Natural killer cell (primary cell): ENCODE measurements around the gene LIPH. TPM values are rescaled to one million over a fixed set of nuclear protein-coding genes. Genes with fewer than 3 reads are reported as not detected.
A peak's percentile ranks its signal among the peaks of the same experiment; 100 is the strongest.

Source experiments
- ATAC-seq, 3 donors: fragments of 150-1000 bp in 2 of 3; fragments of 200-7000 bp in 1 of 3; cut with Tn5 transposase; 1 replicate in 1 of 3; 2 replicates in 2 of 3; pipeline ENCODE4 v1.10.0; 2021; ENCODE audit warnings: mild to moderate bottlenecking in 2 of 3, moderate library complexity in 2 of 3
- DNase-seq, 2 donors: peaks; one replicate each; pipeline versions ENCODE4 v3.0.0 to v3.0.0-alpha.2; 2013 to 2021; ENCODE audit warnings: mixed read lengths in 1 of 2
- H3K27ac ChIP-seq: one replicate; pipeline ENCODE4 v1.5.1; 2013; ENCODE audit warnings: mild to moderate bottlenecking, low read length
- H3K27me3 ChIP-seq: one replicate; pipeline ENCODE4 v1.6.1; 2013; ENCODE audit warnings: low read length; ENCODE audit not compliant: control insufficient read depth, insufficient read depth
- H3K36me3 ChIP-seq: one replicate; pipeline ENCODE4 v1.6.1; 2013; ENCODE audit warnings: low read length; ENCODE audit not compliant: control insufficient read depth, insufficient read depth
- H3K4me1 ChIP-seq: one replicate; pipeline ENCODE4 v1.6.1; 2013; ENCODE audit warnings: low read length; ENCODE audit not compliant: control insufficient read depth, insufficient read depth
- H3K4me3 ChIP-seq: one replicate; pipeline ENCODE4 v1.5.1; 2013; ENCODE audit warnings: low read length
- H3K9me3 ChIP-seq: one replicate; pipeline ENCODE4 v1.6.1; 2013; ENCODE audit warnings: low read length; ENCODE audit not compliant: control insufficient read depth, insufficient read depth
- H3K27ac Mint-ChIP-seq, 2 donors: one replicate each; pipeline ENCODE4 v1.8.0; 2022; ENCODE audit warnings: mild to moderate bottlenecking in 2 of 2, mixed read lengths in 2 of 2, moderate library complexity in 1 of 2
- H3K27me3 Mint-ChIP-seq, 2 donors: one replicate each; pipeline ENCODE4 v1.8.0; 2022; ENCODE audit warnings: low read depth in 2 of 2, mixed read lengths in 2 of 2
- H3K36me3 Mint-ChIP-seq: one replicate; pipeline ENCODE4 v1.8.0; 2022; ENCODE audit warnings: mixed read lengths
- H3K4me1 Mint-ChIP-seq, 2 donors: one replicate each; pipeline ENCODE4 v1.8.0; 2022; ENCODE audit warnings: mixed read lengths in 2 of 2
- H3K4me3 Mint-ChIP-seq: one replicate; pipeline ENCODE4 v1.8.0; 2022; ENCODE audit warnings: mild to moderate bottlenecking, moderate library complexity, mixed read lengths
- H3K9me3 Mint-ChIP-seq, 2 donors: one replicate each; pipeline ENCODE4 v1.8.0; 2022; ENCODE audit warnings: mixed read lengths in 2 of 2
- WGBS: methylation state at CpG from one replicate; pipeline ENCODE4 v1.1.7; 2013; ENCODE audit warnings: missing lambda C conversion rate; ENCODE audit not compliant: insufficient coverage; 5-methylcytosine and 5-hydroxymethylcytosine counted together
- intact Hi-C: fragments of 100-400 bp; cut with micrococcal nuclease; formaldehyde crosslinking; loops from one replicate; pipeline ENCODE4 v1.14.2; 2022
- total RNA-seq, 4 donors: library from RNA; stranded (reverse); fragments of 120-200 nt in 1 of 4; gene quantifications; one replicate each; pipeline versions ENCODE4 v1.2.3 to v1.2.4, GENCODE V29; 2013 to 2022
- TF ChIP-seq, protein P1 (sequence below): fragments of 200-600 bp; IDR thresholded peaks from one replicate; pipeline ENCODE4 v1.8.0; 2022; ENCODE audit warnings: antibody characterized with exemption

The LIPH gene
- under 1 TPM in 2 of 3 donors, not detected in 1; 0.09 to 0.16 TPM for total RNA-seq
- 1.3 TPM for total RNA-seq (2013)

DNA sequence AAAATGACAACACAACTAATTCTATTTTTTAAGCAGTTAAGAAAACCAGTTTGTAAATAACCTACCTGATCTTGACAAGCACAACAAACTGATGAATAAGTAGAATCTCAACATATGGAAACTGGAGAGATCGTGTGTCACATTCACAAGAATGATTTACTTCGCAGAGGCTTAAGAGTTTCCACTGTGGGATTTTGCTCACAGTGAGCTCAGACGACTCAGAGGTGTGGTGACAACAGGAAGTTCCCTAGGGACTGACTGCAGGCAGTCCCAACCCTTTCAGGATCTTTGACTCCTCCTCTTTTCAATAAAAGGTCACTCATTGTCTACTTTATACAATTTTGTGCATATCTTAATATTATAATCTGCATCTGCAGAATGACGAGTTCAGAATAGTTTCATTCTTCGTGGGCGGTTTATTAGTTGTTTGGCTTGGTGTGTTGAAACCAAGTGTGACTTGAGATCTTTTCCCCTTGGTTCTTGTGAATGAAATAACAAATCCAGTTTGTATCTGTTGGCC, at the start of gene LIPH:
TSS of gene LIPH (minus strand) at position 231 of the 520 bp plus-strand sequence. CDS start at position 114, 117 bp downstream.
- Mint-ChIP-seq H3K4me3 (no peak within 1 kb of the TSS), H3K9me3 (no peaks in the 10 kb centered on the region)
- WGBS: 35% methylated on average over 6 of the region's 6 CpGs

DNA sequence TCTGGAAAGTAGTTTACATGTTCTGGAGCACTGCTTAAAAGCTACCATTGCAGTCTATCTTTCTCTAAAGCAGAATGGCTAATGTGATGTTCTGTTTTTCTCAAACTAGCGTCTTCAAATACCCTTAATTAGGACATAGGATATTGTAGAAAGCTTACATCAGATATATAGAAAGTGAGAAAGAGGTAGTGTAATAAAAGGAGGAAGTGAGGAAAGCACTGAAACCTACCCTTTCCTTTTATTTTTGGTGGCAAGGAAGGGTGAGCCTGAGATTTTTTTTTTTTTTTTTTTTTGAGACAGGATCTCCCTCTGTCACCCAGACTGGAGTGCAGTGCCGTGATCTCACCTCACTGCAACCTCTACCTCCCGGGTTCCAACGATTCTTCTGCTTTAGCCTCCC, 43.1 kb upstream of the LIPH start:
- 83% methylated on average over 1 of the region's 4 CpGs for WGBS
- no peaks in the 10 kb centered on the region for H3K9me3 Mint-ChIP-seq
- Histone ChIP-seq H3K27ac (peak overlapping the region; percentile 68), H3K4me1 (no peaks in the 10 kb centered on the region), H3K27me3 (no peaks in the 10 kb centered on the region), H3K4me3 (no peak overlapping the region), H3K36me3 (peaks cover 28% of the 10 kb centered on the region), H3K9me3 (no peaks in the 10 kb centered on the region)
- TF ChIP-seq, protein P1, sequence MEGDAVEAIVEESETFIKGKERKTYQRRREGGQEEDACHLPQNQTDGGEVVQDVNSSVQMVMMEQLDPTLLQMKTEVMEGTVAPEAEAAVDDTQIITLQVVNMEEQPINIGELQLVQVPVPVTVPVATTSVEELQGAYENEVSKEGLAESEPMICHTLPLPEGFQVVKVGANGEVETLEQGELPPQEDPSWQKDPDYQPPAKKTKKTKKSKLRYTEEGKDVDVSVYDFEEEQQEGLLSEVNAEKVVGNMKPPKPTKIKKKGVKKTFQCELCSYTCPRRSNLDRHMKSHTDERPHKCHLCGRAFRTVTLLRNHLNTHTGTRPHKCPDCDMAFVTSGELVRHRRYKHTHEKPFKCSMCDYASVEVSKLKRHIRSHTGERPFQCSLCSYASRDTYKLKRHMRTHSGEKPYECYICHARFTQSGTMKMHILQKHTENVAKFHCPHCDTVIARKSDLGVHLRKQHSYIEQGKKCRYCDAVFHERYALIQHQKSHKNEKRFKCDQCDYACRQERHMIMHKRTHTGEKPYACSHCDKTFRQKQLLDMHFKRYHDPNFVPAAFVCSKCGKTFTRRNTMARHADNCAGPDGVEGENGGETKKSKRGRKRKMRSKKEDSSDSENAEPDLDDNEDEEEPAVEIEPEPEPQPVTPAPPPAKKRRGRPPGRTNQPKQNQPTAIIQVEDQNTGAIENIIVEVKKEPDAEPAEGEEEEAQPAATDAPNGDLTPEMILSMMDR: no peak
- peaks cover 5% of the 10 kb centered on the region in 2 donors for H3K4me1 Mint-ChIP-seq
- DNase-seq (no peak), ATAC-seq (no peak)
- H3K27ac Mint-ChIP-seq: peak overlapping the region; percentile 3 to 51
- H3K27me3 Mint-ChIP-seq: no peaks in the 10 kb centered on the region
- intact Hi-C loops: no loop called here
- H3K4me3 Mint-ChIP-seq: no peak overlapping the region
- peaks cover 9% of the 10 kb centered on the region for H3K36me3 Mint-ChIP-seq

More for the DNA sequence above, at the start of gene LIPH:
- Mint-ChIP-seq H3K36me3 (no peaks in the 10 kb centered on the region), H3K4me1 (peaks cover 7 to 8% of the 10 kb centered on the region in 2 donors), H3K27me3 (no peaks in the 10 kb centered on the region), H3K27ac (peak within 1 kb of the TSS in 1 of 2 donors; percentile 31)
- H3K4me1 ChIP-seq: no peaks in the 10 kb centered on the region
- no peaks in the 10 kb centered on the region for H3K36me3 ChIP-seq
- no peak for DNase-seq
- ATAC-seq: peak in 1 of 3 donors; percentile 31
- TF ChIP-seq, protein P1: no peak
- H3K27me3 ChIP-seq: no peaks in the 10 kb centered on the region
- H3K4me3 ChIP-seq: no peak within 1 kb of the TSS
- H3K27ac ChIP-seq: no peak within 1 kb of the TSS
- no peaks in the 10 kb centered on the region for H3K9me3 ChIP-seq
- intact Hi-C loops: loop anchor here (10.0 kb wide), 1 partner anchor 188 kb away; the partner anchor contains the start of gene MAP3K13

DNA sequence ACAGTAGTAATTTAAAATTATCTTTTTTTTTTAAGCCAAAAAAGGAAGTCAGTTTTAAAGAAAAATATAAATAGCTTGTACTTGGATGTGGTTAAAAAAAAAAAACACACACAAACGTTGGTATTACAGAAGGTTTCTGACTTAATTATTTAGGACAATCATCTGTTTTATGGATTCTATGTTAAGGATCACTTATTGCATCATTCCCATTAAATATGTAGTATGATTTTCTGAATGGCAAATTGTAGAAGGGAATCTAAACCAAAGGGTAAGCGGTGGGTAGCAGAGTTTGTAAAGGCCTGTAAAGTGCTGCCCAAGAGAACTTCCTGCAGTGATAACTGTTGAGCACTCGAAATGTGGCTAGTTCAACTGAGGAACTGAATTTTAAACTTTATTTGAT, 41.7 kb upstream of the LIPH start:
- intact Hi-C loops: no loop called here
- peaks cover 3% of the 10 kb centered on the region for H3K36me3 Mint-ChIP-seq
- no peaks in the 10 kb centered on the region for H3K9me3 ChIP-seq
- H3K27ac Mint-ChIP-seq: no peak overlapping the region
- H3K9me3 Mint-ChIP-seq: no peaks in the 10 kb centered on the region
- H3K4me1 Mint-ChIP-seq: peaks cover 5% of the 10 kb centered on the region in 2 donors
- no peaks in the 10 kb centered on the region for H3K27me3 Mint-ChIP-seq
- no peak overlapping the region for H3K4me3 ChIP-seq
- ATAC-seq (no peak), DNase-seq (no peak)
- H3K27ac ChIP-seq: no peak overlapping the region
- H3K36me3 ChIP-seq: peaks cover 18% of the 10 kb centered on the region
- H3K4me1 ChIP-seq: no peaks in the 10 kb centered on the region
- no peaks in the 10 kb centered on the region for H3K27me3 ChIP-seq
- WGBS: 39% methylated on average over 2 of the region's 3 CpGs
- TF ChIP-seq, protein P1: no peak
- no peak overlapping the region for H3K4me3 Mint-ChIP-seq

DNA sequence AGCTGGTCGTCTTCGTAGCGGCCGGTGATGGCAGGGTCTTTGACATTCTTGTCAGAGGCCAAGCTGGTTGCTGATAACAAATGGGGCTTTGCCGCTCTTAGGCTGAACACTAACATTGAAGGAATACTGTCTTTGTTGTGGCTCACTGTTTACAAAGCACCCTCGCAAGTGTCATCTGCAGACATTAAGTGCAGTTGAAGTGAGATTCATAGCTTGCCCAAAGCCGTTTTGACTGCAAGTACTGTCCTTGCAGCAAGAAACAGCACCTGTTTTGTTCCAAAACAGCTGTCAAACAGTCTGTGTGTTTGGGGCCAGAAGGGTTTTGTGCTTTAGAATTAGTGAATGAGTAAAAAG, 34.3 kb upstream of the LIPH start:
- Histone ChIP-seq H3K4me1 (peaks cover 40% of the 10 kb centered on the region), H3K27me3 (no peaks in the 10 kb centered on the region), H3K9me3 (no peaks in the 10 kb centered on the region), H3K36me3 (peaks cover 2% of the 10 kb centered on the region), H3K27ac (peak overlapping the region; percentile 99), H3K4me3 (peak overlapping the region; percentile 98)
- Mint-ChIP-seq H3K4me3 (peak overlapping the region; percentile 92), H3K27ac (peak overlapping the region; percentile 93 to 98), H3K9me3 (no peaks in the 10 kb centered on the region), H3K4me1 (peaks cover 47 to 50% of the 10 kb centered on the region in 2 donors), H3K36me3 (no peaks in the 10 kb centered on the region), H3K27me3 (no peaks in the 10 kb centered on the region)
- no peak for DNase-seq
- intact Hi-C loops: loop anchor here (1.0 to 10.0 kb wide), 6 partner anchors 87 to 1952 kb away; partner anchors contain the start of genes DNAJB11, ETV5, KLHL24 and TMEM41A
- peak in 1 of 3 donors; percentile 1 for ATAC-seq
- TF ChIP-seq, protein P1: no peak
- 1% methylated on average over 7 of the region's 7 CpGs for WGBS
